Neuronal stem cell (in vitro differentiated cells): ENCODE results near the gene UPF3B. TPM values are rescaled to one million over a fixed set of nuclear protein-coding genes. Genes with fewer than 3 reads are reported as not detected.

ENCODE experiments used
- DNase-seq: peaks from one replicate; pipeline ENCODE4 v3.0.0-alpha.2; 2013; ENCODE audit warnings: low spot score
- H2AFZ ChIP-seq: one replicate; pipeline ENCODE4 v1.6.1; 2013; ENCODE audit warnings: mild to moderate bottlenecking, low read length, inconsistent platforms
- H2AK5ac ChIP-seq: 2 replicates; pipeline ENCODE4 v1.6.1; 2013; ENCODE audit warnings: low read depth, mild to moderate bottlenecking, inconsistent platforms, low read length, moderate library complexity, mixed read lengths
- H2BK120ac ChIP-seq: 2 replicates; pipeline ENCODE4 v1.6.1; 2013; ENCODE audit warnings: low read depth, mild to moderate bottlenecking, inconsistent platforms, low read length, moderate library complexity, mixed read lengths
- H2BK12ac ChIP-seq: one replicate; pipeline ENCODE4 v1.6.1; 2013; ENCODE audit warnings: low read length, inconsistent platforms
- H2BK15ac ChIP-seq: 2 replicates; pipeline ENCODE4 v1.6.1; 2013; ENCODE audit warnings: mild to moderate bottlenecking, low read length, inconsistent platforms, mixed read lengths
- H2BK5ac ChIP-seq: one replicate; pipeline ENCODE4 v1.6.1; 2013; ENCODE audit warnings: inconsistent platforms, mild to moderate bottlenecking, low read length, moderate library complexity
- H3K14ac ChIP-seq: one replicate; pipeline ENCODE4 v1.6.1; 2013; ENCODE audit warnings: low read length, inconsistent platforms
- H3K18ac ChIP-seq: 2 replicates; pipeline ENCODE4 v1.6.1; 2013; ENCODE audit warnings: low read length, inconsistent platforms
- H3K23ac ChIP-seq: 2 replicates; pipeline ENCODE4 v1.6.1; 2013; ENCODE audit warnings: low read depth, mild to moderate bottlenecking, mixed read lengths, low read length, inconsistent platforms; ENCODE audit not compliant: poor library complexity
- H3K27ac ChIP-seq: replicated peaks from 3 replicates; pipeline ENCODE4 v1.5.1; 2013; ENCODE audit warnings: low read length, inconsistent platforms
- H3K27me3 ChIP-seq, 3 experiments: 2 replicates each; pipeline ENCODE4 v1.6.1; 2013; ENCODE audit warnings: low read length in 3 of 3, mild to moderate bottlenecking in 2 of 3, inconsistent platforms in 1 of 3, low read depth in 1 of 3, mixed read lengths in 1 of 3, moderate library complexity in 1 of 3; ENCODE audit not compliant: control insufficient read depth in 3 of 3, insufficient read depth in 3 of 3
- H3K36me3 ChIP-seq, 2 donors: replicated peaks in 1 of 2; 2 replicates each; pipeline ENCODE4 v1.6.1; 2013; ENCODE audit warnings: low read length in 2 of 2; ENCODE audit not compliant: control insufficient read depth in 2 of 2, insufficient read depth in 2 of 2
- H3K4ac ChIP-seq: 2 replicates; pipeline ENCODE4 v1.6.1; 2013; ENCODE audit warnings: inconsistent platforms, mild to moderate bottlenecking, low read length, moderate library complexity
- H3K4me1 ChIP-seq, 2 donors: 1 replicate in 1 of 2; 2 replicates in 1 of 2; pipeline ENCODE4 v1.6.1; 2013; ENCODE audit warnings: low read length in 2 of 2, low read depth in 1 of 2; ENCODE audit not compliant: control insufficient read depth in 2 of 2, insufficient read depth in 1 of 2
- H3K4me2 ChIP-seq: one replicate; pipeline ENCODE4 v1.6.1; 2013; ENCODE audit warnings: mild to moderate bottlenecking, low read length, inconsistent platforms; ENCODE audit not compliant: insufficient read depth, poor library complexity, severe bottlenecking
- H3K4me3 ChIP-seq, 2 donors: 2 replicates each; pipeline ENCODE4 v1.5.1; 2013; ENCODE audit warnings: low read length in 2 of 2, mild to moderate bottlenecking in 2 of 2, inconsistent platforms in 1 of 2, moderate library complexity in 1 of 2
- H3K79me1 ChIP-seq: one replicate; pipeline ENCODE4 v1.6.1; 2013; ENCODE audit warnings: low read depth, mild to moderate bottlenecking, inconsistent platforms, low read length, moderate library complexity
- H3K9ac ChIP-seq: one replicate; pipeline ENCODE4 v1.6.1; 2013; ENCODE audit warnings: mild to moderate bottlenecking, low read depth, low read length, inconsistent platforms; ENCODE audit not compliant: poor library complexity
- H3K9me3 ChIP-seq, 2 donors: replicated peaks in 1 of 2; 2 replicates each; pipeline versions ENCODE3 to v1.6.1; 2013; ENCODE audit warnings: low read length in 2 of 2, mild to moderate bottlenecking in 2 of 2, inconsistent platforms in 1 of 2, low read depth in 1 of 2, mixed read lengths in 1 of 2, moderate library complexity in 1 of 2; ENCODE audit not compliant: control insufficient read depth in 2 of 2, insufficient read depth in 1 of 2
- H4K8ac ChIP-seq: one replicate; pipeline ENCODE4 v1.6.1; 2013; ENCODE audit warnings: low read depth, mild to moderate bottlenecking, inconsistent platforms, low read length, moderate library complexity
- H4K91ac ChIP-seq: one replicate; pipeline ENCODE4 v1.6.1; 2013; ENCODE audit warnings: low read length, low read depth, mild to moderate bottlenecking, inconsistent platforms; ENCODE audit not compliant: poor library complexity
- WGBS, 2 donors: extraction: QIAGEN DNeasy Blood & Tissue Kit; methylation state at CpG; one replicate each; pipeline ENCODE4 v1.1.7; 2013; ENCODE audit warnings: missing lambda C conversion rate in 2 of 2, mixed read lengths in 1 of 2; ENCODE audit not compliant: insufficient read length in 2 of 2, insufficient replicate concordance in 1 of 2; ENCODE audit errors: extremely low coverage in 2 of 2; 5-methylcytosine and 5-hydroxymethylcytosine counted together
- polyA plus RNA-seq, 2 experiments: library from polyadenylated mRNA; stranded (reverse); fragments of 200-250 nt; gene quantifications; one replicate each; pipeline ENCODE4 v1.2.3, GENCODE V29; 2013

Gene UPF3B, protein sequence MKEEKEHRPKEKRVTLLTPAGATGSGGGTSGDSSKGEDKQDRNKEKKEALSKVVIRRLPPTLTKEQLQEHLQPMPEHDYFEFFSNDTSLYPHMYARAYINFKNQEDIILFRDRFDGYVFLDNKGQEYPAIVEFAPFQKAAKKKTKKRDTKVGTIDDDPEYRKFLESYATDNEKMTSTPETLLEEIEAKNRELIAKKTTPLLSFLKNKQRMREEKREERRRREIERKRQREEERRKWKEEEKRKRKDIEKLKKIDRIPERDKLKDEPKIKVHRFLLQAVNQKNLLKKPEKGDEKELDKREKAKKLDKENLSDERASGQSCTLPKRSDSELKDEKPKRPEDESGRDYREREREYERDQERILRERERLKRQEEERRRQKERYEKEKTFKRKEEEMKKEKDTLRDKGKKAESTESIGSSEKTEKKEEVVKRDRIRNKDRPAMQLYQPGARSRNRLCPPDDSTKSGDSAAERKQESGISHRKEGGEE
- 47.9 TPM for polyA plus RNA-seq (2013, experiment 1 of 2)
- polyA plus RNA-seq (2013, experiment 2 of 2) = 47.7 TPM

DNA sequence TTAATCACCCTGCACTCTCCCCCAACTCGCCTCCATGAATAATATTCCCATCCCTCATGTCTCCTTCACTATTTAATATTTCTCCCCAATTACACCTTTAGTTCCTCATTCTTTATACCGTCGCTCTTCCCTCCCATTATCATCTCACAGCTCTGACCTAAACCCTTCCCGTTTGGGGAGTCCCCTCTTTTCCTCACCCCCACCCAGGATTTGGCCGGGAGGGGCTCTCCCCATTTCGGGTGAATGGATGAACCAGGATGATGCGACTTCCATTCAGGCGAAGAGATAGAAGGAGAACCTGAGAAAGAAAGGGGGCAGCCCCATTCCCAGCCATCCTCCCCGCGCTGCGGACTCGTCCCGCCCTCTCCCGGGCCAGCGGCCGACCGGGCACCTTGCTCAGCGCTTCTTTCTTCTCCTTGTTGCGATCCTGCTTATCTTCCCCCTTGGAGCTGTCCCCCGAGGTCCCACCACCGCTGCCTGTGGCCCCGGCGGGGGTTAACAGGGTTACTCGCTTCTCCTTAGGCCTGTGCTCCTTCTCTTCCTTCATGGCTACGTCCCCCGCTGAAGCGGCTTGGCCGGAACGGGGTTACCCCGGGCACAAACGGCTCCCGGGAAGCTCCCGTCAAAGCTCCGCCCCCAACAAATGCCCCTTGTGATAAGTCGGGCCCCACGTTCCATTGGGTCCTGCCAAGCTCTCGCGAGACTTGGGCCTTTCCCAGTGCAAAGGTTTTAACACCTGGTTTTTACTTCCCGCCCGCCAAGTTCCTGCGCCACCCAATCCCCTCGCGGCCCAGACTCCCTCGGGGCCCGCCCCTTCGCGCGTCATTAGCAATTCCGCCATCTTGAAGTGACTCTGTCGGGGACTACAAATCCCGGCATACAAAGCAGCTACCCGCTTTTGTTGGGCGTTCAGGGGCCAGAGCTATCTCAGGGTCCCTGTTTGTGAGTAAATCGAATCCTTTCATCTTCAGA is at the start of gene UPF3B:
UPF3B (minus strand) TSS at position 582 of the 972 bp plus-strand sequence; CDS start at position 547, 35 bp downstream.
- peak within 1 kb of the TSS; percentile 61 for H3K18ac ChIP-seq

DNA sequence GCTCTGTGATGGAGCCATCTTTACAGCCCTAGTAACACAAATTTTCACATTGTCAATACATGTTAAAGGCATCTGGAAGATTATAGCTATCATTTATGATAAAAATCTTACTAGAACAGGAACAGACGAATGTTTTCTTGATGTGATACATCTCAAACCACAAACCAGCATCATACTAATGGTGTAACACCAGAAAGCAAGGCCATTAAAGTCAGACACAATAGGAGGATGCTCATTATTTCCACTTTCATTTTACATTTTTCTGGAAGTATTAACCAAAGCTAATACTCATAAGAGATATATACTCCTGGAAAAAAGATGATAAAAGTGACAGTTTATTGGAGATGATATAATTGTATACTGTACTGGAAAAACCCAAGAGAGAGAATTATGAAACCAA is 48.2 kb upstream of the UPF3B start:
- H3K79me1 ChIP-seq = no peaks in the 10 kb centered on the region
- H3K9me3 ChIP-seq = no peaks in the 10 kb centered on the region
- no peak overlapping the region for H4K91ac ChIP-seq
- no peak overlapping the region for H3K18ac ChIP-seq
- H3K27me3 ChIP-seq = peaks cover 0 to 4% (median 0%) of the 10 kb centered on the region in 3 experiments
- no peaks in the 10 kb centered on the region for H3K36me3 ChIP-seq
- no peak overlapping the region for H2BK5ac ChIP-seq
- H2BK15ac ChIP-seq = no peak overlapping the region
- H4K8ac ChIP-seq = no peak overlapping the region
- no peak overlapping the region for H3K4ac ChIP-seq
- no peak overlapping the region for H3K4me3 ChIP-seq
- no peak overlapping the region for H3K23ac ChIP-seq
- DNase-seq = no peak
- H2BK12ac ChIP-seq = no peak overlapping the region
- H3K4me1 ChIP-seq = no peaks in the 10 kb centered on the region
- H2BK120ac ChIP-seq = no peak overlapping the region
- no peak overlapping the region for H3K4me2 ChIP-seq
- H3K14ac ChIP-seq = no peak overlapping the region
- no CpG with 5 or more reads among the region's 1 CpG for WGBS, 2 donors
- no peak overlapping the region for H3K27ac ChIP-seq
- no peak overlapping the region for H2AK5ac ChIP-seq
- H3K9ac ChIP-seq = no peak overlapping the region
- H2AFZ ChIP-seq = no peak overlapping the region

More for the DNA sequence above, at the start of gene UPF3B:
- H3K14ac ChIP-seq = no peak within 1 kb of the TSS
- peaks cover 0 to 36% of the 10 kb centered on the region in 2 donors for H3K36me3 ChIP-seq
- no peak within 1 kb of the TSS for H4K91ac ChIP-seq
- no peak within 1 kb of the TSS for H2BK5ac ChIP-seq
- H3K4me3 ChIP-seq = peak within 1 kb of the TSS; percentile 72 to 97
- no peak within 1 kb of the TSS for H2AK5ac ChIP-seq
- DNase-seq = peak; percentile 93
- peak within 1 kb of the TSS; percentile 92 for H2AFZ ChIP-seq
- H2BK120ac ChIP-seq = no peak within 1 kb of the TSS
- no peak within 1 kb of the TSS for H3K4ac ChIP-seq
- no peak within 1 kb of the TSS for H3K23ac ChIP-seq
- no peaks in the 10 kb centered on the region for H3K27me3 ChIP-seq
- WGBS, 2 donors = 100% methylated on average over 2 of the region's 54 CpGs
- H4K8ac ChIP-seq = no peak within 1 kb of the TSS
- H3K79me1 ChIP-seq = no peaks in the 10 kb centered on the region
- H2BK12ac ChIP-seq = no peak within 1 kb of the TSS
- no peaks in the 10 kb centered on the region for H3K4me1 ChIP-seq
- no peak within 1 kb of the TSS for H2BK15ac ChIP-seq
- H3K9me3 ChIP-seq = no peaks in the 10 kb centered on the region
- H3K27ac ChIP-seq = peak within 1 kb of the TSS; percentile 72
- H3K9ac ChIP-seq = peak within 1 kb of the TSS; percentile 50
- peak within 1 kb of the TSS; percentile 54 for H3K4me2 ChIP-seq

DNA sequence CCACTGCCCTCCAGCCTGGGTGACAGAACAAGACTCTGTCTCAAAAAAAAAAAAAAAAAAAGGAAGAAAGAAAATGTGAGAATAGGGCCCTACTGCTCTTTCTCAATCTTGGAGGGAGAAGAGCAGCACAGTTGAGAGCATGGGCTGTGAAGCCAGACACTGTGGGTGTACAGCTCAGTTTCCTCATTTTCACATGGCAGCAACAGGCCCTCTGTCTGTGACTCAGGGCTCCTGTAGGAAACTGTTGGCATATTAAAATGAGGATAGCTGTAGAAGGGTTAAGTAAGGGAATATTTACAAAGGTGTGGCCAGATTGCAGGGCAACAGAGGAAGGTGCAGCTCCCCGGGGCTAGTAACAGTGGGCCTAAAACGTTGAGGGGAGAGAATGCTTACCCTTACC is 46.4 kb upstream of the UPF3B start:
- Histone ChIP-seq H3K14ac (no peak overlapping the region), H3K4me1 (no peaks in the 10 kb centered on the region), H2AK5ac (no peak overlapping the region), H2BK12ac (no peak overlapping the region), H4K8ac (no peak overlapping the region), H3K27me3 (no peaks in the 10 kb centered on the region), H3K9me3 (no peaks in the 10 kb centered on the region), H3K4ac (no peak overlapping the region), H4K91ac (no peak overlapping the region), H3K79me1 (no peaks in the 10 kb centered on the region), H2AFZ (no peak overlapping the region), H2BK15ac (no peak overlapping the region), H3K23ac (no peak overlapping the region), H3K18ac (no peak overlapping the region), H2BK5ac (no peak overlapping the region), H2BK120ac (no peak overlapping the region), H3K4me2 (no peak overlapping the region), H3K36me3 (no peaks in the 10 kb centered on the region), H3K4me3 (no peak overlapping the region), H3K9ac (no peak overlapping the region), H3K27ac (no peak overlapping the region)
- DNase-seq = no peak
- WGBS, 2 donors = no CpG with 5 or more reads among the region's 2 CpGs
